CD4-positive, alpha-beta T cell treated with Interleukin-1 beta for 1 hour (primary cell): ENCODE measurements around the gene MSI2.

Source experiments
- DNase-seq, 2 donors: peaks; one replicate each; pipeline ENCODE4 v3.0.0-alpha.2; 2020 to 2022

The MSI2 gene

DNA sequence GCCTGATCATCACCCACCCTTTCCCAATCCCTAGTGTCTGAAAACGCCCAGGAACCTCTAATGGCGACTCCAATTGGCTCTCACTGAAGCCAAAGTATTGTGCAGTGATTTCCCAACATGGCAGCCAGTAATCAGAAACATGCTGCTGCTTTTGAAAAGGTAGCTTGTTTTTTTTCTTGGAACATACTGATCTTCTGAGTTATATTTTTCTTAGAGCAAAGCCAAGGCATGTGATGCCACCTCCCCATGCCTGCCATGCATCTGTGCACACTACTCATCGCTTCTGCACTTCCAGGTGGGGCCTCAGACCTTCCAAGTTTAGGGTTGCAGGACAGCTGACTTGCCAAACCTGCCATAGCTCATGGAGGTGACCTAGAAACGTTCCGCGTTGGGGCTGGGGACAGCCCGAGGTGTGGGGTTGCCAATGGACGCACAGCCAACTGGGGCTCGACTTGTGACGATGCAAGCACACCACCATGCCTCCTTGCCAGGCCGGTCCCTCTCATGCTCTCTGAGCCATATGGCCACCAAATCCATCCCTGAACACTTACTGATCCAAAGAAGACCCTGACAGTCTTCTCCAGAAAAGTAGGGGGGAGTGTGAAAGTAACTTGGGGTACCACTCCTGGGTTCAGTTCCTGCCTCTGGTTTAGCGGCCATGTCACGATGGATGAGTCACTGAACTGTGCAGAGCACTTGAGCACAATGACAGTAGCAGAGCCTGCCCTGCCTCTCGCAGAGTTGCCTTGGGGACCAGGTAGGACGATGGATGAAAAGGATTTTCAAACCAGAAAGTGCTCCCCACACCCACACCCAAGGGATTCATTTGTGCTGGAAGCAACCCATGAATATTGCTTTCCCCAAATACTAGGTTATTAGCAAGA lies 333.1 kb downstream of the MSI2 start:
- DNase-seq: no peak

DNA sequence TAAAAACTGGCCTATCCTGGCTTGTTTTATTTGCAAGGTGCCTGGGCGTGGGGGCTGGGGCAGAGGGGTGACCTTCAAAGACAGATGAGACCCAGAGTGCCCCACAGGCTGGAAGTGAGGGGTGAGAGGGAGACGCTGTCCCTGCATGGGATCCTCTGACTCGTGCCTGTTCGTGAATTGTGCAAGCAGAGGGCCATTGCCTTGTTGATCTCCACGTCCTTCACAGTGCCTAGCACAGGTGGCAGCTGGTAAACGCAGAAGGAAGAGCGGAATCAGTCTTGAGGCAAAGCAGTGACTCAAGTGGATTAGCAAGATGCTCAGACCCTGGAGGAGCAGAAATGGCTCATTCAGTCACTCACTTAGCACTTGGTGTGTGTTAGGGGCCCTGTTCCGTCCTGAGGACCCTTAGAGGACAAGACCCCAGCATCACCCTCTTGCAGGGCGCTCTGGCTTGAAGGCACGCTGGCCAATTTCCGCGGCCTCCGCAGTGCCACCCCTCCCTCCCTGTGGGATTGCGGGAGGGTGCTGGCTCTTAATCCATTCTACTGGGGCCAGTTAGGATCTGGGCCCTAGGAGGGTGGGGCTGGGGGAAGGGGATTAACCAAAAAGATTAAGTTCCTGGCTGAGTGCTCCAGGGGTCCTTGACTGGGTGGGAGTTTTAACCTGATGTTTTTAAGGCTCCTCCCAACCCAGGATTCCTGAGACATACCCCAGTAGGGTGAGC lies 337.6 kb downstream of the MSI2 start:
- DNase-seq: no peak

DNA sequence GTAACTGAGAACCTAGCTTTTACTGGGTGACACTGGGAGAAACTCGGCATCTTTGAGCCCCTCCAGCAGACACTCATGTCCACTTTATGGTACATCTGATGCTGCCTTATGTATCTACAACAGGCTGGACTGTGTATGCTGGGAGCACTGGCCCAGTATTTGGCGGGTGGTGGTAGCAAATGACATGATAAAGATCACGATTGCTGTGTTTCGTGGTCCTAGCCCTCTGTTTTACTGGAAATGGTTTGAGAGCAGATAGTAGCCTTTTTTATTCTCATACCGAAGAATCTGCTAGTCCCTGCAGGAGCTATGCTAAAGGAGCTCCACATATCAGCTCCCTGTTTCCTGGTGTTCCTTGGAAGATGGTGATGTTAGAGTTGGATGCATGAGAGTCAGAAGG lies 338.4 kb downstream of the MSI2 start:
- DNase-seq: no peak

DNA sequence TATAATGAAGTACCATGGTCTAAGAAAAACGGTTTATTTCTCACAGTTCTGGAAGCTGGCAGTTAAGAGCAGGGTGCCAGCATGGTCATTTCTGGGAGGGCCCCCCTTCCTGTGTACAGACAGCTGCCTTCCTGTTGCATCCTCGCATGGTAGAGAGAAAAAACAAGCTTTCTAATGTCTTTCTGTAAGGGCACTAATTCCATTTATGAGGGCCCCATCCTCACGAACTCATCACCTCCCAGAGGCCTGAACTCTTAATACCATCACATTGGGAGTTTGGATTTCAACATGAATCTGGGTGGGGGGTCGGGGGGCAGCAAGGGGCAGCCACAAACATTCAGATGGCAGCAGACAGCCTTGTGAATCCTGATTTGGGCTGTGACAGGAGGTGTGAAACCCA lies 339.1 kb downstream of the MSI2 start:
- no peak for DNase-seq

DNA sequence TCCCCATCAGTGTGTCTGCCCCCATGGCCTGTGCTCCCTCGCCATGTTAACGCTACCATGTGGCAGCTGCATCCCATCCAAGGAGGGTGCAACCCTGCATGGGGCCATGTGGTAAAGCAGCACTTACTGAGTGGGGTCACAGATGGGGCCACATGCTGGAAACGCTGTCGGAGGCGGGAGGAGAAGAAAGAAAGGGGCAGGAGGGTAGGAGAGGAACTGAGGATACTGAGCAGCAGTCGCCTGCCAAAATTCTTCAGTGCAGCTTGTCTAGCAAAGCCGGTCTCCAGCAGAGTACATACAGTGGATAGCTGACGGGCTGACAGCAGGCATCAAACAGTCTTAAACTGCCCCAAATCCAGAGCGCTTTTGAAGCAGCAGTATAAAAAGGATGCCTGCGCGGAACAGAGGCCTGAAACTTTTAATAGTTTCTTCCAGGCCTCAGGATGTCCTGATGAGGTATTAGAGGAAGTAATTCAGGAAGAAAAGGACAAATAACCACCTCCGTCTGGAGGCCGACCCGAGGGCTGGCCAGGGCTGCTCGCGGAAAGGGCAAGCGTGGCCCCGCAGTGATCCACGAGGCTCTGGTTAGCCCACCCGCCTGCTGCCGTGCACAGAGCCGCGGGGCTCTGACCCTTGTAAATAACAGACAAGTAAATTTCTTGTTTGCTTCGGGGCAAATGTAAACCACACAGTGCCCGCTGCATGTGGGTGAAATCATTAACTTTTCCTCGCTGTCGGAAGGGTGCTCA lies 339.8 kb downstream of the MSI2 start:
- DNase-seq: no peak

DNA sequence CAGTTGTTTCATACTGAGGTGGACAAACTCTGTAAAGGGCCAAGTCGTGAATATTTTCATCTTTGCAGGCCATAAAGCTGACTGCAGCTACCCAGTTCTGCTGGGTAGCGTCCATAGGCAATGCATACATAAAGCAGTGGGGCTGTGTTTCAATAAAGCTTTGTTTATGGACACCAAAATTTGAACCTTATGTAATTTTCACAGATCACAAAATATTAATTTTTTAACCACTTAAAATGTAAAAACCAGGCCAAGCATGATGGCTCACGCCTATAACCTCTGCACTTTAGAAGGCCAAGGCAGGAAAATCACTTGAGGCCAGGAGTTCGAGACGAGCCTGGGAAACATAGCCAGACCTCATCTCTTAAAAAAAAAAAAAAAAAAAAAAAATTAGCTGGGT lies 340.8 kb downstream of the MSI2 start:
- no peak for DNase-seq

DNA sequence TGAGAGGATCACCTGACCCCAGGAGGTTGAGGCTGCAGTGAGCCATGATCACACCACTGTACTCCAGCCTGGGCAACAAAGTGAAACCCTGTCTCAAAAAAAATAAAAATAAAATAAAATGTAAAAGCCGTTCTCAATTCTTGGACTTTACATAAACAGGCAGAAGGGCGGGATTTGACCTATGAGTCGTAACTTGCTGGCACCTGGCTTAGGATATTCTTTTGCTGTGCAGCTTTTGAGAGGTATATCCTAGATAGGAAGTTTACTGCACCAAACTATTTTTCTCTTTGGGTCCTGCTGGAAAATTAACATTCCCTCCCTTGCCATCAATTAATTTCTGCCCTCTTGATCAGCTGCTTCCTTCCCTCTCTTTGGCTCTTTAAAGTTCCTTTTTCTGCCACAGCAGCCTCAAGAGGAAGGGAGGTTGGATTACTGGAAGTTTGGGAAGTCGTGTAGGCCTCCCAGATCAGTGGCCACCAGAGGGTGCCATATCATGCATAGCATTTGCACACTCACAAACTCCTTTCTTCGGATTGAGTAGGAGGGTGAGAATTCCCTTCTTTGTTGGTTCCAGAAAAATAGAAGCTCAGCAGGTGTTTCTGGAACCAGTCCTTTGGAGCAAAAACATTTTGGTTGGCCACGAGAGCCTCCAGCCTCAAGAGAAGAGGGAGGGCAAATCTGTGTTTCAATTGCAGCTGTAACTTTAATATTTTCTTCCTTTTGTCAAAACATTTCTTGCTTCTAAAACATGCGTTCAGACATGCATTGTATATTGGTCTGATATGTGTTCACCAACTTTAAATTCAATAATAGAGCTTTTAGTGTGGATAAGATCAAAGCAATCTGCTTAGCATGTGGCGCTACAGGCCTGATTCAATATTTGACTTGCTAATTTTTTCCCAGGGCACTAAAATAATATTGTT lies 341.5 kb downstream of the MSI2 start:
- DNase-seq: peak in 1 of 2 donors; percentile 42

DNA sequence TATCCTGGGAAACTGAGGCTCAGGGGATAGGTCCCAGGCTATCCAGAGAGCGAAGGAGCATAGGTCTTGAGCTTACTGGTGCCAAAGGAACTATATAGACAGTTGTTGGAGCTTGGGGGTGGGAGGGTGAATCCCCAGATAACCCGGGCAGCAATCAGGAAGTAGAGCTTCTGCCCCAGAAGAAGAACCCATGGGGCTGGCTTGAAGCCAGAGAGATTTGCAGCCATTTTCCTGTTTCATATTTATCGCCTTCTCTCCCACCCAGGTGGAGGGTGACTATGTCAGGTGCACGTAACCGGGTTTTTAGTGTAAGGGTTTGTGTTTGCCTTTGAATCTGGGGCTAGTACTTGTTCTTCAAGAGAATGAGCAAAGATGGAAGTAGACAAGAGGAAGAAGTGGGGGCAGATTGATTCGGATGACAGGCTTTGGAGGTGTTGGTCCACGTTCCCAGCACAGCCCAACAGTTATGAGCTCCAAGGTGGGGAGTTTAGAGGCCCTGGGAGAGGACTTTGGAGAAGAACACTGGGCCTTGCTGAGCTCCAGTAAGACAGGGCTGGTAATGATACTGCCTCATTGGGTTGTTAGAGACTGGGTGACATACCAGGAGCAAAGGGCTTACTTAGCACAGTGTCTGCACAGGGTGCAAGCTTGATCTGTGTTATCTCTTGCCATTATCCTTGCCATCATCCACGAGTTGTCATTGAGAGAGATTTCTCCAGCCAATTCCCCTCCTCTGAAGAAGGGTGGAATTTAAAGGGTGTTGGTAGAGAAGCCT lies 343.1 kb downstream of the MSI2 start:
- DNase-seq: peak; percentile 29 to 44

DNA sequence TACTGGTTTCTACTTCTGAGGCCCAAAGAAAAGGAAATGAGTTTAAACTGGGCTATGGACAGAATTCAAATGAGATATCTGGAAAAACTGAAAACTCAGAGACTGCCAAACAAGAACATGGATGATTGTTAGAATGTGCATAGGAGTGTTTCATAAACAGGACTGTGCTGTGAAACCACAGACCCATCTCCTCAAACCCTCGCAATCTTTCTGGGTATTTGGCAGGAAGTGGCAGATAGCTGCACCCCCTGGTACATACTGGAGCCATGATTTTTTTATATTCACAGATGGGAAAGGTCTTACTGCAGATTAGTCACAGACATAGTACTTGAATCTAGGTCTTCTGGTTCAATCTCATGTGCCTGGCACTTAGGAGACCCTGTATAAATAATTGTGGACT lies 343.8 kb downstream of the MSI2 start:
- peak; percentile 52 to 58 for DNase-seq

DNA sequence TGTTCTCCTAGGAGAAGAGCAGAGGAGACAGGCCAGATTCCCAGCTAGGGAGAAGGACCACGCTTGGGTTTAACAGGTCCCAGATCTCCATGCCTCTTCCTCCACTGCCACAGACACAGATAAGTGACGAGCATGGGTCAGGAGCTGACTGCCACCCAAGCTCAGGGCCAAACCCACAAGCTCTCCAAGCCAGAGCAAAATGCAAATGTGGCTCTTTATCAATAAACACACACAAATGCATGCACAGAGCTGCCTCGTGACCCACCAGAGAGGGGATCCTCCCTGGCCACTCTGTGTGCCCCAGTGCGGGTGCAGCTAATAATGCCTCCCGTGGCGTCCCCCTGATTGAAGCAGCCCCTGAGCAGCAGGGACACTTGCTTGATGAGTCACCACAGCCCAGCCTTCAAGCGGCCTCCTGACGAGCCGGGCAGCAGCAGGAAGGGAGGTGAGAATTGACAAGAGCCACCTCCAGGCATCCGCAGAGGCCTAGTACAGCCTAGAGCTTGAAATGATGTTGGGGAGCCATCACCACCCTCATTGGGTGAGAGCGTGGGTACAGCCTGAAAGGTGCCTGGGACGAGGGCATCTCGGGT lies 344.9 kb downstream of the MSI2 start:
- DNase-seq: peak in 1 of 2 donors; percentile 22

DNA sequence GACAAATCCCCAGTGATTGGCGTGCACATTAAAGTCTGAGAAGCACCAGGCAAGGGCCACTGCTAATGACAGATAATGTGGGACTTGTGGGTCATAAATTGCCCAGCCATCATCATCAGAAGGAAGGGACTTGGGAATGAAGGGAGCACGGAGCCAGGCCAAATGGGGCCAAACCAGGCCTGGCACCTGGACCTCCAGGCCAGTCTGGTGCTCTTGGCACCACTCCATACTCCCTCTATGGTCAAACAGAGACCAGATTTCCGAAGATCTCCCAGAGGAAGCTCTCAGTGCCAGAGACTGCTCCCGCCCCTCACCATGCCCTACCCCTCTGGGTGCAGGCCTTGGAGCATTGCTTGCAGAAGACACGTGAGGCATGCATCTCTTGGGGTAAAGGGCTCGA lies 346.6 kb downstream of the MSI2 start:
- no peak for DNase-seq

DNA sequence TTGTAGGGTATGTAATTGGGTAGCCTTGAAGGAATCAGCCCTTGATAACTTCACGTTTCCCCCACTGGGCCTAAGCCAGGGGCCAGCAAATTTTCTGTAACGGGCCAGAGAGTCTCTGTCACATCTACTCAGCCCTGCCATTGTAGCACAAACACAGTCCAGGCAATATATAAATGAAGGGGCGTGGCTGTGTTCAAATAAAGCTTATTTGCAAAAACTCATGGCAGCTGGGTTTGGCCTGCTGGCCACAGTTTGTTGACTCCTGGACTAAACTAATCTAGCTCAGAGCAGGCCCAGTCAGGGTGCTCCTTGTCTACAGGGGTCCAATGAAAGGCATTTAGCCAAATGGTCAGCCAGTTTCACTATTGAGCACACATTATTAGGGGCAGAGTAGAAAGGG lies 347.2 kb downstream of the MSI2 start:
- no peak for DNase-seq

DNA sequence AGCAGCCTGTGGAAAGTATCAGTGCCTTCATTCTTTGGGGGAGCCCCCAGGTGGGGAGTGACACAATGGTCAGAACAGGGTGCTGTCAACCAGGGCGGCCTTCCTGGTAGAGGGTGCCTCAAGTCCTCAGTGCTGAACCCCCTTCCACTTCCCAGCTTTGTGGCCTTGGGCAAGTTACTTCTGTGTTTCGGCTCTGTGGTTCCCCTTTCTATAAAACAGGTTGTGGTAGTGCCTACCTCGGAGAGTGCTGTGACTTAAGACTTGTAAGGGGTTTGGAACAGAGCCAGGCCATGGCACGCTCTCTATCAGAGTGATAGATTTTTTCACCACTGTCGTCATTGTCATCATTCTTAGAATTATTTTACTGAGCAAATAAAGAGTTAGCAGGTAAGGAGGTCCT lies 347.7 kb downstream of the MSI2 start:
- peak; percentile 77 to 80 for DNase-seq

DNA sequence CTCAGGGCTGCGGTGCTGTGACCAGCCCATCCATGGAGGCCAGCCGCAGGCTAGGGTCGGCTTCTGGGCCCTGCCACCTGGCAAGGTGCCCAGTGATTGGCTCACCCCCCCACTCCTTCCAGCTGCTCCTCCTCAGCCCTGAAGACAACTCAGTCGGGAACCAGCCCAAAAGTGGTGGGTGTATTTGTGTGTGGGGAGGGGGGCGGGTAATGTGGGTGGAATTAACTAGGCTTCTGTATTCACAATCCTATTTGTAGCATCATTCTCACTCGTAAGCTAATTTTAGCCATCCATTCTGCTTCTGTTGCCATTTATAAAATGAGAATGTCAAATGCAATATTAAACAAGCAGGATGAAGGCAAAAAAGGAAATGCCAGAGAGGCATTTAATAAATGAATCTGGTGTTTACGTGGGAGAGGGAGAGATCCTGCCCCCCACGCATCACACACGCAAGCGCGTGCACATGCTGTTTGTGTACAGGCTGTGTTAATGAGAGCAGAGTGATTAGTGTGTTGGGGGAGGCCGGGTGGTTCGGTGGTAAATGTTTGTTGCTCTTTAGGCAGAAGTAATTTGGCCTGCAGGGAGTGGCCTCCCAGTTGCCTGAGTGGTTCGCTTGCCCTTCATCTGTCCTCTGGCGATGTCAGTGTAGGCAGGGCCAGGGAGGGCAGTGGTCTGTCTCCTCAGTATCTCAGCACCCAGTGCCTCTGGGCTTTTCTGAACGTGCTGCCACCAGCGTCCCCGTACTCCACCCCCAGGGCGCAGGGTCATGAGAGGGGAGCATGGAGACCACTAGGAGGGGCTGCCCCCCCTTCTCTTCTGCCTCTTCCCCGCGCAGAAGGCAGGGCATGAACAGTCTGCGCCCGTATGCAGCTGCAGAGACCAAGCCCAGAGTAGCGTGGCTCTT lies 348.7 kb downstream of the MSI2 start:
- peak in 1 of 2 donors; percentile 62 for DNase-seq

DNA sequence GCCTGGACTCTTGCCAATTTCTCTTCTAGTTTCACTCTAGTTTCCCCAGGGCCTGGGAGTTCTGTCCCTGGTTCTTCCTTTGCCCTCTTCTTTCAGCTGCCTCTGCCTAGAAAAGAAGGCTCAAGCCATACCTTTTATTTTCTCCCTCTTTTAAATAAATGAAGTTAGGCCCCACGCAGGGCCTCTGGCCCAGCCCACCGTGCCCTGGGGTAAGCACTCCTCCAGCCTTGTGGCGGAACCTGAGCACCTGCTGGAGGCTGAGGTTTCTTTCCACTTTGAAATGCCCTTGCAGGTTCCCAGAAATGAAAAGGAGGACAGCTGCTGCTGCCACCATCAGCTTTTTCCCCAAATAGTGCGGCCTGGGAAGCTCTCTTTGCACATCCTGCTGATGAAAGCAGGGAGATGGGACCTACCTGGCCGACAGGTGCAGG lies 349.4 kb downstream of the MSI2 start:
- DNase-seq: peak in 1 of 2 donors; percentile 49

DNA sequence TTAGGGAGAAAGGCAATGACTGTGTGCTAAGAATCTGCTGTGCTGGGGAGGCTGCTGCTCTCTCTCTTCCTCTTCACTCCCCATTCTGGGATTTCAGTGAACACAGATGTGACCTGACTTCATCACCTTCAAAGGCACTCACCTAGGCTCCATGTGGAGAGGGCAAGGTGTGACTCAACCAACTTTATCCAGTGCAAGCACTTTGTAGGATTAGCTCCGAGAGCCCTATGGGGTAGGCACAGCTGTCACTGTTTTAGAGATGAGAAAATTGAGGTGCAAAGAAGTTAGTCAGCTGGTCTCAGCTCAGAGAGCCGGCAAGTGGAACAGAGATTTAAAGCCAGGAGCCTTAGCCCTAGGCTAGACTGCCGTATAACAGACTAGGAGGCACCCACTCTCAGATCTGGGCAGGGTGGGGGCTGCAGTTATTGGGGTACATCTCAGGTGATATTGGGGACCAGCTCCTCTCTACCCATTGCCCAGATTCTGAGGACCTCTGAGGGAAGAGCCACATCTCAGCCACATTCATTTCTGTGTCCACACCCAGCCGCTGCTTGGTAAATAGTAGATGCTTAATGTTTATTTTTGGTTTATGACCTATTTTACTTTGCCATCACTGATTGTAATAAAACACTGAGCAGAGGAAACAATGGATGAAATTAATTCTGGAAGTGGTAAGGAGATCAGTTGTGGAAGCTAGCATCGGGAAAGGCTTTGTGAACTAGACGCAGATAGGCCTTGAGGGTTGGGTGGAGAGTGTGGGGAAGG lies 350.0 kb downstream of the MSI2 start:
- no peak for DNase-seq

DNA sequence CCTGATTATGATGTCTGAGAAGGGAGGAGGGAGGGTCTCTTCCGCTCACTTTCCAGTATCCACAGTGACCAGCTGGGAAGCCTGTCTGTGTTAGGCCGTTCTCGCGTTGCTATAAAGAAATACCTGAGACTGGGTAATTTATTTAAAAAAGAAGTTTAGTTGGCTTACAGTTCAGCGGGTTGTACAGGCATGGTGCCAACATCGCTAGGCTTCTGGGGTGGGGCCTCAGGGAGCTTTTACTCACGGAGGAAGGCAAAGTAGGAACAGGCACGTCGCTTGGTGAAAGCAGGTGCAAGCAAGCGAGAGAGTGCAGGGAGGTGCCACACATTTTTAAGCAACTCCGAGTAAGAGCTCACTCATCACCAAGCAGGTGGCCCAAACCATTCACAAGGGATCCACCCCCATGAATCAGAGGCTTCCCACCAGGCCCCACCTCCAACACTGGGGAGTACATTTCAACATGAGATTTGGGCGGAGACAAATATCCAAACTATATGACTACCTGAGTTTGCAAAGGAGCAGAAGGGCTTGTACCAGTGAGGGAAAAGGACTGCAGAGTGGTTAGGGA lies 351.3 kb downstream of the MSI2 start:
- DNase-seq: no peak

DNA sequence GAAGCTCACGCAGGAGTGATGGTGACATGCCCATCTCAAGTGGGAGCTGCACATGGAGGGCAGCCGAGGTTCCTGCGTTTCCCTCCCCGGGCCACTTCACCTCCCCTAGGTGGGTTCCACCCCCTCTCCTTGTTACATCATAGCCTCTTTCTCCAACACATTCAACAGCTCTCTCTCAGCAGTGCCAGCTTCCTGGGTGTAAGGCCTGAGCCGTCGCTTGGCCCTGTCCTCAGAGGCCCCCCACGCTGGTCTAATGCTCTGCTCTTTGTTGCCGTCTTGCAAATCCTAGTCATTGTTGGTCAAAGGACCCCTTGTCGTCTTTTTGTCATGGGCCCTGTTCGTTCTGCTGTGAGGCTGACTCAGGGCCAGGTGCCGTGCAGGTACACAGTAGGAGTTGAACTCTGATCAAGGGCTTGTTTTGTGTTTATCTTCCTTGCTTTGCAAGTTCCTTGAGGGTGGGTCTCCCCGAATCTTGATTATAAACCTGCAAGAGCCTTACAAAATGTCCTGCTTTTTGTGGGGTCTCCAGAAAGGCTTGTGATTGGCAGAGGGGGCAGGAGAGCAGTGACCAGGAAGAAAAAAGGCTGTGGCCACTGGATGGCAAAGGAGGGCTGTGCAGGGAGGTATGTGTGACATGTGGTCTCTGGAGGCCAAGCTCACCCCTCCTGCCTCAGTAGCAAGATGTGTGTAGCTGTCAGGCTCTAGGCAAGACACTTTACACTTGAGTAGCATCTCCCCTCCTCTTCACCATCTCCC lies 352.2 kb downstream of the MSI2 start:
- no peak for DNase-seq
